AG04449 (cell line): ENCODE data around the gene GZMM.

ENCODE experiments used
- CTCF ChIA-PET: fragments of 350-600 bp; formaldehyde crosslinking; extraction: SDS; loops from one replicate; lab custom pipeline; 2021; ENCODE audit warnings: antibody characterized with exemption; lab: Yijun Ruan, JAX
- POLR2A ChIA-PET: fragments of 400-600, 350-600 bp; formaldehyde crosslinking; extraction: SDS; loops from one replicate; lab custom pipeline; 2020; ENCODE audit warnings: antibody characterized with exemption, inconsistent platforms; lab: Yijun Ruan, JAX
- DNase-seq: peaks from one replicate; pipeline ENCODE4 v3.0.0-alpha.2; 2010; ENCODE audit warnings: low read depth, low spot score
- H3K4me3 ChIP-seq: 2 replicates; pipeline ENCODE4 v1.5.1; 2011; ENCODE audit warnings: low read depth, mild to moderate bottlenecking, control low read depth, low read length
- CTCF ChIP-seq: IDR thresholded peaks from one replicate; pipeline ENCODE4 v1.5.1; 2011; ENCODE audit warnings: mild to moderate bottlenecking, moderate library complexity, low read length, control low read depth, inconsistent platforms; ENCODE audit not compliant: insufficient read depth; ENCODE audit errors: missing control alignments

GZMM gene

GRCh38 chr19:511101-511851 lies 32.6 kb upstream of the GZMM start:
- DNase-seq, result no peak
- H3K4me3 ChIP-seq, result peak overlapping the region; percentile 27
- ChIA-PET CTCF (interaction anchor here (0.7 to 5.3 kb wide), 22 partner anchors 9 to 241 kb away, joined by 3 to 113 read pairs (median 4); partner anchors contain the start of genes CDC34 and MADCAM1), POLR2A (interaction anchor here (1.0 to 1.2 kb wide), 2 partner anchors 10 to 20 kb away, joined by 3 to 7 read pairs; partner anchors contain the start of gene CDC34)
- no peak for TF ChIP-seq CTCF

- H3K4me3 ChIP-seq, result no peak overlapping the region
- ChIA-PET CTCF (interaction anchor here (4.9 to 5.3 kb wide), 2 partner anchors 8 to 16 kb away, joined by 63 to 113 read pairs; partner anchors contain the start of gene CDC34), POLR2A (no interaction called here)
- DNase-seq, result no peak
- TF ChIP-seq CTCF, result no peak
Observed at GRCh38 chr19:512547-513365, 31.1 kb upstream of the GZMM start.

GRCh38 chr19:513368-514165 lies 30.3 kb upstream of the GZMM start:
- no peak for TF ChIP-seq CTCF
- no peak overlapping the region for H3K4me3 ChIP-seq
- CTCF ChIA-PET, result interaction anchor here (5.3 kb wide), 1 partner anchor 15 kb away, joined by 113 read pairs; the partner anchor contains the start of gene CDC34
- POLR2A ChIA-PET, result no interaction called here
- DNase-seq, result no peak

GRCh38 chr19:514166-514663 lies 29.6 kb upstream of the GZMM start:
- ChIA-PET POLR2A (no interaction called here), CTCF (interaction anchor here (1.0 to 1.4 kb wide), 2 partner anchors 8 to 17 kb away, joined by 3 to 8 read pairs; no protein-coding TSS in a partner anchor)
- H3K4me3 ChIP-seq, result no peak overlapping the region
- DNase-seq, result no peak
- no peak for TF ChIP-seq CTCF

GRCh38 chr19:517721-518597 lies 25.9 kb upstream of the GZMM start:
- peak; percentile 59 for DNase-seq
- H3K4me3 ChIP-seq, result no peak overlapping the region
- no peak for TF ChIP-seq CTCF
- CTCF ChIA-PET, result interaction anchor here (1.2 to 5.5 kb wide), 3 partner anchors 8 to 11 kb away, joined by 4 to 63 read pairs (median 5); partner anchors contain the start of gene TPGS1
- POLR2A ChIA-PET, result interaction anchor here (0.6 kb wide), 1 partner anchor 13 kb away, joined by 3 read pairs; the partner anchor contains the start of gene CDC34
